Kidney (tissue), 22 donors: Measurements from ENCODE around the gene LUC7L. TPM values are rescaled to one million over a fixed set of nuclear protein-coding genes. Genes with fewer than 3 reads are reported as not detected.

ENCODE experiments used
- DNase-seq, 5 donors: peaks; one replicate each; pipeline ENCODE4 v3.0.0-alpha.2; 2013 to 2020
- FAIRE-seq: peaks from 2 replicates; lab custom pipeline; 2012; peaks lifted over from hg19 to GRCh38; lab: Jason Lieb, UNC
- H3K27ac ChIP-seq, 2 donors: one replicate each; pipeline ENCODE4 v1.7.0; 2013; ENCODE audit warnings: low read depth in 2 of 2, low read length in 2 of 2, inconsistent platforms in 1 of 2
- H3K27me3 ChIP-seq: one replicate; pipeline ENCODE4 v1.7.1; 2013; ENCODE audit warnings: low read length, inconsistent platforms; ENCODE audit not compliant: control insufficient read depth, insufficient read depth
- H3K36me3 ChIP-seq, 3 donors: one replicate each; pipeline versions ENCODE4 v1.7.0 to v1.7.1; 2013; ENCODE audit warnings: low read length in 3 of 3, control low read depth in 1 of 3, inconsistent platforms in 1 of 3; ENCODE audit not compliant: insufficient read depth in 3 of 3, control insufficient read depth in 2 of 3
- H3K4me1 ChIP-seq, 3 donors: one replicate each; pipeline versions ENCODE4 v1.7.0 to v1.7.1; 2013; ENCODE audit warnings: low read length in 3 of 3, inconsistent platforms in 1 of 3, low read depth in 1 of 3; ENCODE audit not compliant: control insufficient read depth in 2 of 3, insufficient read depth in 2 of 3
- H3K4me3 ChIP-seq, 3 donors: one replicate each; pipeline versions ENCODE4 v1.7.0 to v1.8.1; 2013; ENCODE audit warnings: low read length in 3 of 3, control low read depth in 1 of 3, inconsistent platforms in 1 of 3
- H3K9ac ChIP-seq, 3 donors: one replicate each; pipeline versions ENCODE4 v1.7.0 to v1.7.1; 2013; ENCODE audit warnings: low read length in 3 of 3, control low read depth in 1 of 3, inconsistent platforms in 1 of 3
- H3K9me3 ChIP-seq, 3 donors: one replicate each; pipeline versions ENCODE4 v1.7.0 to v1.7.1; 2013; ENCODE audit warnings: low read length in 3 of 3, control low read depth in 1 of 3, inconsistent platforms in 1 of 3; ENCODE audit not compliant: control insufficient read depth in 2 of 3, insufficient read depth in 1 of 3
- CTCF ChIP-seq: IDR thresholded peaks from 3 replicates; pipeline ENCODE4 v1.5.1; 2012; ENCODE audit warnings: mild to moderate bottlenecking, moderate library complexity, borderline replicate concordance; ENCODE audit not compliant: insufficient read depth; ENCODE audit errors: extremely low read depth
- intact Hi-C: fragments of 100-400 bp; cut with DNase I; formaldehyde crosslinking; loops from one replicate; pipeline ENCODE4 v1.11.1; 2022
- long read RNA-seq, 10 donors: library from polyadenylated mRNA in 1 of 10; unstranded in 1 of 10; transcript quantifications; one replicate each; pipeline ENCODE4 v2.0.0 and lab custom pipeline, GENCODE V29; 2021 to 2026
- polyA plus RNA-seq: library from polyadenylated mRNA; stranded (reverse); fragments of 350-450 nt; fragmentation: Illumina TruSeq; extraction: RNeasy Lipid Tissue Mini Kit (QIAGEN cat#74804); gene quantifications from one replicate; pipeline ENCODE4 v1.2.3, GENCODE V29; 2014; ENCODE audit warnings: low read depth, low replicate concordance; ENCODE audit not compliant: insufficient read depth
- total RNA-seq: library from RNA; stranded (reverse); fragmentation: NEBNext Ultra II Directional; extraction: Animal tissue kit (Norgen Biotek cat#: 25700); gene quantifications from one replicate; pipeline ENCODE4 v1.2.1, GENCODE V29; 2021
- donor health status: control.
- donor health status: control.
- donor health status: control.
- donor health status: control.
- donor health status: control.
- donor health status: DM: yes; HTN: yes; CAD: no.
- donor health status: Normal renal cell carcinoma (clear cell type).

Gene LUC7L
- total RNA-seq, result 72.0 TPM
- polyA plus RNA-seq, result 56.3 TPM
- long read RNA-seq, donor 1, partial matches to known transcripts, result 0 of 4 reads
- long read RNA-seq, donor 1, other reads (novel, unspliced or antisense), result 0 of 4 reads
- long read RNA-seq, donor 2, partial matches to known transcripts, result 0 of 7 reads
- long read RNA-seq, donor 2, other reads (novel, unspliced or antisense), result 0 of 7 reads
- long read RNA-seq, donor 3, transcript LUC7L-201 (10 exons, 1,456 nt), result major isoform, 5 of 14 reads
- long read RNA-seq, donor 3, partial matches to known transcripts, result 0 of 14 reads
- long read RNA-seq, donor 3, other reads (novel, unspliced or antisense), result 0 of 14 reads
- long read RNA-seq, donor 4, transcript LUC7L-201 (10 exons, 1,456 nt), result major isoform, 5 of 12 reads
- long read RNA-seq, donor 4, partial matches to known transcripts, result 0 of 12 reads
- long read RNA-seq, donor 4, other reads (novel, unspliced or antisense), result 0 of 12 reads
- long read RNA-seq, donor 5, result 0 reads
- long read RNA-seq, donor 6, partial matches to known transcripts, result 0 of 5 reads
- long read RNA-seq, donor 6, other reads (novel, unspliced or antisense), result 0 of 5 reads
- long read RNA-seq, donor 7, transcript LUC7L-201 (10 exons, 1,456 nt), result major isoform, 5 of 39 reads
- long read RNA-seq, donor 7, partial matches to known transcripts, result 5 of 39 reads
- long read RNA-seq, donor 7, other reads (novel, unspliced or antisense), result 25 of 39 reads
- long read RNA-seq, donor 8, partial matches to known transcripts, result 0 of 3 reads
- long read RNA-seq, donor 8, other reads (novel, unspliced or antisense), result 0 of 3 reads
- long read RNA-seq, donor 9, partial matches to known transcripts, result 0 of 2 reads
- long read RNA-seq, donor 9, other reads (novel, unspliced or antisense), result 0 of 2 reads
- long read RNA-seq, donor 10, partial matches to known transcripts, result 10 of 16 reads
- long read RNA-seq, donor 10, other reads (novel, unspliced or antisense), result 0 of 16 reads

GRCh38 chr16:228852-229730 is at the start of gene LUC7L:
LUC7L (minus strand) TSS chr16:229449; CDS start chr16:229339, 110 bp downstream.
- FAIRE-seq (no peak), DNase-seq (peak; percentile 93 to 97 (median 94))
- Histone ChIP-seq H3K4me1 (peaks cover 0 to 12% (median 12%) of the 10 kb centered on the region in 3 donors), H3K9me3 (no peaks in the 10 kb centered on the region), H3K27ac (peak within 1 kb of the TSS; percentile 97 to 98), H3K9ac (peak within 1 kb of the TSS; percentile 71 to 88 (median 77)), H3K27me3 (no peaks in the 10 kb centered on the region), H3K4me3 (peak within 1 kb of the TSS; percentile 83 to 85 (median 85)), H3K36me3 (peaks cover 3 to 21% (median 17%) of the 10 kb centered on the region in 3 donors)
- intact Hi-C loops, result no loop called here
- no peak for TF ChIP-seq CTCF

GRCh38 chr16:278863-279366 is 49.7 kb upstream of the LUC7L start:
- TF ChIP-seq CTCF, result no peak
- Histone ChIP-seq H3K36me3 (no peaks in the 10 kb centered on the region), H3K9ac (no peak overlapping the region), H3K4me1 (no peaks in the 10 kb centered on the region), H3K9me3 (no peaks in the 10 kb centered on the region), H3K27me3 (no peaks in the 10 kb centered on the region), H3K4me3 (no peak overlapping the region), H3K27ac (no peak overlapping the region)
- DNase-seq (peak in 2 of 5 donors; percentile 57 to 66), FAIRE-seq (no peak)
- intact Hi-C loops, result no loop called here

GRCh38 chr16:276426-277077 is 47.3 kb upstream of the LUC7L start:
- H3K36me3 ChIP-seq, result no peaks in the 10 kb centered on the region
- peak in 3 of 5 donors; percentile 19 to 64 (median 55) for DNase-seq
- TF ChIP-seq CTCF, result no peak
- intact Hi-C loops, result no loop called here
- no peaks in the 10 kb centered on the region for H3K9me3 ChIP-seq
- no peaks in the 10 kb centered on the region for H3K27me3 ChIP-seq
- no peak overlapping the region for H3K4me3 ChIP-seq
- no peaks in the 10 kb centered on the region for H3K4me1 ChIP-seq
- H3K27ac ChIP-seq, result no peak overlapping the region
- no peak for FAIRE-seq
- H3K9ac ChIP-seq, result no peak overlapping the region
